NCI-H1436 treated with DMSO at 0.1 percent for 48 hours (cell line): ENCODE data around the gene SLC9A8.

Experiments used
- DNase-seq: peaks from one replicate; lab custom pipeline; 2025; lab: John Stamatoyannopoulos, UW

The SLC9A8 gene

GRCh38 chr20:49915380-49916145 lies 102.9 kb downstream of the SLC9A8 start, which contains the start of gene SPATA2:
TSS of gene SPATA2 (minus strand) at chr20:49915529. CDS start at chr20:49908490, 7,039 bp downstream.
- no peak for DNase-seq

GRCh38 chr20:49916146-49917002 lies 103.7 kb downstream of the SLC9A8 start:
- DNase-seq, result no peak

DNA sequence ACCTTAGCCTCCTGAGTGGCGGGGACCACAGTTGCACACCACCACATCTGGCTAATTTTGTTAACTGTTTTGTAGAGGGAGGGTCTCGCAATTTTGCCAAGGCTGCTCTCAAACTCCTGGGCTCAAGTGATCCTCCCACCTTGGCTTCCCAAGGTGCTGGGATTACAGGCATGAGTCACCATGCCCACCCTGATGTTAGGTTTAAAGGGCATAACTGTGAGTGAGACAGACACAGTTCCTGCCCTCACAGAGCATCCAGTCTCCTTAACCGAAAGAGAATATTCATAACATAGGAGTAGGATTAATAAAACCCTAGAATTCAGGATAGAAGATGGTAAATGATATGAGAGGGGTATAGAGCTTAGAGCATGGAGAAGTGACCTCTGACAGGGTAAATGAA lies 105.8 kb downstream of the SLC9A8 start:
- no peak for DNase-seq

DNA sequence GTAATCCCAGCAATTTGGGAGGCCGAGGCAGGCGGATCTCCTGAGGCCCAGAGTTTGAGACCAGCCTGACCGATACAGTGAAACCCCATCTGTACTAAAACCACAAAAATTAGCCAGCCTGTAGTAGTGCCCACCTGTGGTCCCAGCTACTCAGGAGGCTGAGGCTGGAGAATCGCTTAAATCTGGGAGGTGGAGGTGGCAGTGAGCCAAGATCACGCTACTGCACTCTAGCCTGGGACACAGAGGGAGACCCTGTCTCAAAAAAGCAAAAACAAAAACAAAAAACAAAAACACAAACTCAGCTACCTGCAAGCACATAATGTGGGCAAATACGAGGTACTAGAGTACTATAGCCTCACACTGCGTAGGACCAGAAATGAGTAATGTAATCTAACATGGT lies 106.4 kb downstream of the SLC9A8 start:
- no peak for DNase-seq

DNA sequence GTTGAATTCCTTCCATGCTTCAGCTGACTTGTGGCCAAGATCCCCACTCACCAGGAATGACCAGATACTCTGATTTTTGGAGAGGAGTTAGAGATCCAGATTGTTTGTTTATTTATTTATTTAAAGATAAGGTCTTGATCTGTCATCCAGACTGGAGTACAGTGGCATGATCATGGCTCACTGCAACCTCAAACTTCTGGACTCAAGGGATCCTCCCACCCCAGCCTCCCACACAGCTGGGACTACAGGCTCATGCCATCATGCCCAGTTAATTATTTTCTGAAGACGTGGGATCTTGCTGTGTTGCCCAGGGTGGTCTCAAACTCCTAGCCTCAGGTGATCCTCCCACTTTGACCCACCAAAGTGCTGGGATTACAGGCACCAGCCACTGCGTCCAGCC lies 106.8 kb downstream of the SLC9A8 start:
- DNase-seq, result no peak

DNA sequence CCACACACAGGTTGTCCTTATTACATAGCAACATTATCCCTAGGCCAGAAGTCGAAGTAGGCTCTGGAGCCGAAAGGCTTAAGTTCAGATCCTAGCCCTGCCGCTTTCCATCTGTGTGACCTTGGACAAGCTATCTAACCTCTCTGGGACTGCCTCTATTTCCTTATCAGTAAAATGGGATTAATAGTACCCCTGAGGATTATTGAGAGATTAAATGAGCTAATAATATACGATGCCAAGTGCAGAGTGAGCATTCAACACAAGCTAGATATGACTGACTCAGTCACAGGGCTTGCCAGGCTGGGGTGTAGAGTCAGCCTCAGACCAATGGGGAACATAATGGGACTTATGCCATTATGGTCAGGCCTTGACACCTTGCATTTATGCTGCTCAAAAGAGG lies 111.6 kb downstream of the SLC9A8 start:
- DNase-seq, result no peak

DNA sequence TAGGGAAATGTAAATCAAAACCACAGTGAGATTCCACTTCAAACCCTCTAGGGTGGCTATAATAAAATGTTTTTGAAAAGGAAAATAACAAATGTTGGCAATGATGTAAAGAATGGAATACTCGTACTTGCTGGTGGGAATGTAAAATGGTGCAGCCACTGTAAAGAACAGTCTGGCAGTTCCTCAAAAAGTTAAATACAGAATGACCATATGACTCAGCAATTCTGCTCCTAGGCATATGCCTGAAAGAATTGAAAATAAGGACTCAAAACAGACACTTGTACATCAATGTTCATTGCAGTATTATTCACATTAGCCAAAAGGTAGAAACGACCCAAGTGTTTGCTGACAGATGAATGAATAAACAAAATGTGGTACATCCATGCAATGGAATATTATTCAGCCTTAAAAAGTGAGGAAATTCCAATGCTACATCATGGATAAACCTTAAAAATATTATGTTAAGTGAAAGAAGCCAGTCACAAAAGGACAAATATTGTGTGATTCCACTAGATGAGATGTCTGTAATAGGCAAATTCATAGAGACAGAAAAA lies 113.3 kb downstream of the SLC9A8 start:
- DNase-seq, result no peak

DNA sequence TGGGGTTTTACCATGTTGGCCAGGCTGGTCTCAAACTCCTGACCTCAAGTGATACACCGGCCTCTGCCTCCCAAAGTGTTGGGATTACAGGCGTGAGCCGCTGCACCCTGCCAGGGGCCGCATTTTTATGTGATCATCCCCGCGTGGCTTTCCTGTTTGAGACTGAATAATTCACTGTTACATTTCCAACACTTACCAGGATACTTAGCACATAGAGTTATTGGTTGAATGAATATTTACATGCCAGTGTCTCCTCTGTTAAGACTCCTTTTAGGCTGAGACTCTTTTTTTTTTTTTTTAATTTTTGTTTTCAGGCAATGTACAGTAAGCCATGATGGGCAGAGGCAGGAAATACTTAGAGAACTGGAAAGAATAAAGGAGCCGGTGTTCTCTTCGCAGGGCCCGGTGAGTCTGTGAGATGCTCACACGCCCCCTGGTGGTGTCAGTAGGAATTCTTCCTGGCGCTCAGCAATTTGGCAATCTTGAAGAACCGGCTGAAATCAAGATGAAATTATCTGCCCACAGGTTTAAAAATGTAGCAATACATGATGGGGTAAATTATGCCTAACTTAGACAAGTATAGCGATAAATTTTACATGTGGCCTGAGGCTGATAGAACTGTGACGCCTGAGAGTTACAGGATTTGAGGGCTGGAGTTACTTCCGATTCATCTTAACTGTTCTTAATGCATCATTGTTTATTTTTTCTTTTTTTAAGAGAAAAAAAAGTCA lies 115.9 kb downstream of the SLC9A8 start:
- DNase-seq, result no peak

DNA sequence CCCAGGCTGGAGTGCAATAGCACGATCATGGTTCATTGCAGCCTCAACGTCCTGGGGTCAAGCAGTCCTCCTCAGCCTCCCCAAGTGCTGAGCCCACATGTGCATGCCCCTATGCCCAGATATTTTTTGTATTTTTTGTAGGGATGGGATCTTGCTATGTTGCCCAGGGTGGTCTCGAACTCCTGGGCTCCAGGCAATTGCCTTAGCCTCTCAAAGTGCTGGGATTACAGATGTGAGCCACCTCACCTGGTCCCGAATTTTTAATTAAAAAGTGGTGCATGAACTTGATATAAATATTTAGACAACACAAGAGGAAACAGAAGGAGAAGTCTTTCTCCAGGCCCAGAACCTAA lies 116.5 kb downstream of the SLC9A8 start:
- DNase-seq, result no peak

GRCh38 chr20:49935746-49936152 lies 123.1 kb downstream of the SLC9A8 start:
- no peak for DNase-seq

DNA sequence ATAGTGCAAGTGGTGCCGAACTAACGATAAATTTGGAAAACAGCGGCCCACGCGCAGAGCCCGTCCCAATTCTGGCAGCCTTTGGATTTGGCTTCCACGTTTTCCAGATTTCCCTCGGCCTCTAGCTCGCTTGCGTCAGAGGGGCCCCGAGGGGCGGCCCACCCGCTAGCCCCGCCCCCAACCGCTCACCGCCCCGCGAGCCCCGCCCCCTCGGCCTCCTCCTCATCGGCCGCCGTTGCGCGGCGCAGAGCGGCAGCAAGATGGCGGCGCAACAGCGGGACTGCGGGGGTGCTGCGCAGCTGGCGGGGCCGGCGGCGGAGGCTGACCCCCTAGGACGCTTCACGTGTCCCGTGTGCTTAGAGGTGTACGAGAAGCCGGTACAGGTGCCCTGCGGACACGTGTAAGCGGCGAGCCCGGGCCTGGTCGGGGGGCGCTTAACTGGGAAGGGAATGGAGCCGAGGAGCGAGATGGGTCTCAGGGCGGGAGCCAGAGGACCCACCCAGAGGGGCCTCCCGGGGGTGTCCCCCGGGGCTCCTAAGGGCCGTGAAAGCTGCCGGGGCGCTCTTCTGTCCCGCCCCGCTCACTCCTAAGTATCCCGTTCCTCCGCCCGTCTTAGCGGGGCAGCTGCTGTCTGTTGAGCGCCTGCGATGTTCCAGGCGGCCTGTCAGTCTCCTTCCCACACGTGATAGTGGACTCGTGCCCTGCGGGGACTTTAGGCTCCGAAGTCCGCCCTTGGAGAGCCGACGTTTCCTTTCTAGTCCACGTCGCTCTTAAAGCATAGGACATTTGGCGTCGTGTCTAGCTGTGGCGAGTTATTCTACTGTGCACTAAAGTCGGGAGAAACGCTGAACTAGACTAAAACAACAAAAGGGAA lies 123.8 kb downstream of the SLC9A8 start, which contains the start of gene RNF114:
Gene RNF114 (plus strand): TSS at position 245 of the 874 bp plus-strand sequence. CDS start 16 bp downstream, at position 261.
- DNase-seq, result no peak

DNA sequence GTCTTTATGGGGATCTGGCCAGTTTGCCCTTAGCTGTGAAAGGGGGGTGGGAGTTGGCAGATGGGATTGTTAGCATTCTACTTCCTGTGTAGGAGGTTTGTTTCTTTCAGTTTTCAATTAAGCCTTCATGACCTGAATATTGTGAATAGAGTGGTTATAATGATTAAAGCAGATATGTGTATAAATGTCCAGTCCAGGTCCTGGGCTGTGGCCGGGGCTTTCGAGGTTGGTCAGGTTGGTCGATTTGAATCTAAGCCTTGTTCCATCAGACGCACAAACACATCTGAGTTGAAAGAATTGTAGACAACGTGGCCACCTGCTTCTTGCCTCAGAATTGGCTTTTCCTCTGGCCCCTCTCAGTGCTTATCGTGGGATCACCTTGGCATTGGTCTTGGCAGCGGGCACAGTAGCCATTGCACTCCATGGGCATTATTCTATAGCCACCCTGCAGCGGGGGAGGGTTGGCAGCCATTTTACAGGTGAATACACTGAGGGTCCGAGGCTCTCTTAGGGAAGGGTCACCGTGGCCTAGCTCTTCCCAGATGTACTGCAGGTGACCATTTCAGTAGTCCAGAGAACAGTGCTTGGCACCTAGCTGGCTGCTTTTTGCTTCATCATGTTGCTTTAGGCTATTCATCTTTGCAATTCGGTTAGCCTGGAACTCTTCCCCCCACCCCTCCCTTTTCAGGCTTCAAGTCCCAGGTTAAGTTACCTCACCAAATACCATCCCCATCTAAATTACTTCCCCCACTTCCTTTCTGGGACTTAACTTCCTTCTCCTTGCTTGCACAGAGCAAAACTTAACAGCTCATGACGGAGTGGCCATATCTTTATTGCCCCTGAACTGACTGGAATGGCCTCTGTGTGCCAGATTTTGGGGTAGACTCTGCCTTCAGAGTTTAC lies 124.7 kb downstream of the SLC9A8 start:
- no peak for DNase-seq

DNA sequence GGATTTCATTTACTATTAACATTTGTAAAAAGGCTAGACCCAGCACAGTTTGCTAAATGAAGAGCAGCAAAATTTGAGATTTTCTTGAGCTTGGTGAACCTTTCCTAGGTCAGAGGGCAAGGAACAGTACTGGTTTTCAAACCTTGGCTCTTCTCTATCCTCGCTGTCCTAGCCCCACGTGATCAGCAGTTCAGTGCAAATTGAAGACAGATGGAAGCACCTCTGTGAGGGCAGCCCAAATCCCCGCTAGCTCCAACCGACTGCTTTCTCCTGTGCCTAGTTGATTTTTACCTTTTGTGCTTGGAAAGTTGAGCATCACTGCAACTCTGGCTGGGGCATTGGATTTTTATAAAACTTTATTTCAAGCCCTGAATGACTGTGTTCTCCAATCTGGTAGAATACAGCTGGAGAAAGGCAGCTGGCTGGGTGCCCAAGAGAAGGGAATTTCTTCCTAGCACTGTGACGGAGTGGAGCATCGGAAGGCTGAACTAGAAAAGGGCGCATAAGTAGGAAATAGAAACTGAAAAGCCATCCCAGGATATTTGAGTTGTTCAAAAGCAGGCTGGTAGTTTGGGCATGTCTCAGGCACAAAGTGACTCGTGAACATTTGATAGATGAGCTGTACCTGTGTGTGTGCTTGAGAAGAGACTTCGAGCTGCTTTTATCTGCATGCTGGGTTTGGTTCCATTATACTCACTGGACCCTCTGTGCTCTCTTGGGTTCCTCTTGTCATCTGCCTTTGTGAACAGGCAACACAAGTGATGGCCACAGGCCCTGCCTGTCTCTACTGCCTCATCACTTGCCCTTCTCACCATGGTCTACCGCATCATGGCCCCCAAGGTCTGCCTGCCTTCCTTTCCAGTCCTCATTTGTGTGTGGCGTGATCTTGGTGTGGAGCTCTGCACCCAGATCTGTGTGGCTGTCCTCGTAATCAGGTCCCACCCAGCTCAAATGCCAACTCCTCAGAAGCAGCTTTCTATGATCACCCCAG lies 125.8 kb downstream of the SLC9A8 start:
- no peak for DNase-seq

- DNase-seq, result no peak
Measured at GRCh38 chr20:49941456-49941855, 128.8 kb downstream of the SLC9A8 start.
